Measurements from ENCODE around the gene NMNAT2. TPM values are rescaled to one million over a fixed set of nuclear protein-coding genes. Genes with fewer than 3 reads are reported as not detected.
"Not testable (repeated sequence)": the region's sequence is repeated elsewhere in the genome, so short reads cannot be mapped to it uniquely, and the experiment has no call there.

Gene NMNAT2
- total RNA-seq, 1 experiment from 2014 or later: 1.6 TPM

- DNase-seq: not testable (repeated sequence)
Observed at GRCh38 chr1:183273984-183274383, 144.2 kb downstream of the NMNAT2 start.

GRCh38 chr1:183273300-183273699, 144.9 kb downstream of the NMNAT2 start:
- no peak for DNase-seq
- Histone ChIP-seq H3K36me3 (replicated peaks; ENCODE audit: control insufficient read depth, insufficient read depth, low read length) (no peaks in the 10 kb centered on the region; the same call in 1 of the 2 replicates), H3K4me3 (ENCODE audit: insufficient read depth, low read depth, low read length) (no peak overlapping the region), H3K27me3 (ENCODE audit: control insufficient read depth, insufficient read depth, low read length) (no peaks in the 10 kb centered on the region; the same call in 1 of the 2 replicates)

More at GRCh38 chr1:183273984-183274383, 144.2 kb downstream of the NMNAT2 start:
- not testable (repeated sequence) for H3K4me3 ChIP-seq (ENCODE audit: insufficient read depth, low read depth, low read length); H3K36me3 ChIP-seq (replicated peaks; ENCODE audit: control insufficient read depth, insufficient read depth, low read length); H3K27me3 ChIP-seq (ENCODE audit: control insufficient read depth, insufficient read depth, low read length)

- no peaks in the 10 kb centered on the region; the same call in 1 of the 2 replicates for H3K27me3 ChIP-seq (ENCODE audit: control insufficient read depth, insufficient read depth, low read length)
- DNase-seq: no peak
- no peaks in the 10 kb centered on the region; the same call in 1 of the 2 replicates for H3K36me3 ChIP-seq (replicated peaks; ENCODE audit: control insufficient read depth, insufficient read depth, low read length)
- H3K4me3 ChIP-seq (ENCODE audit: insufficient read depth, low read depth, low read length): no peak overlapping the region
Observed at GRCh38 chr1:183272390-183272848, 145.8 kb downstream of the NMNAT2 start.

GRCh38 chr1:183270541-183271141, 147.5 kb downstream of the NMNAT2 start:
- no peak for DNase-seq
- Histone ChIP-seq H3K36me3 (replicated peaks; ENCODE audit: control insufficient read depth, insufficient read depth, low read length) (no peaks in the 10 kb centered on the region; the same call in 1 of the 2 replicates), H3K4me3 (ENCODE audit: insufficient read depth, low read depth, low read length) (no peak overlapping the region), H3K27me3 (ENCODE audit: control insufficient read depth, insufficient read depth, low read length) (no peaks in the 10 kb centered on the region; the same call in 1 of the 2 replicates)

- no peak overlapping the region for H3K4me3 ChIP-seq (ENCODE audit: insufficient read depth, low read depth, low read length)
- H3K27me3 ChIP-seq (ENCODE audit: control insufficient read depth, insufficient read depth, low read length): no peaks in the 10 kb centered on the region; the same call in 1 of the 2 replicates
- no peaks in the 10 kb centered on the region; the same call in 1 of the 2 replicates for H3K36me3 ChIP-seq (replicated peaks; ENCODE audit: control insufficient read depth, insufficient read depth, low read length)
- DNase-seq: no peak
Observed at GRCh38 chr1:183267646-183268431, 150.3 kb downstream of the NMNAT2 start.

- no peak for DNase-seq
- Histone ChIP-seq H3K4me3 (ENCODE audit: insufficient read depth, low read depth, low read length) (no peak overlapping the region), H3K36me3 (replicated peaks; ENCODE audit: control insufficient read depth, insufficient read depth, low read length) (no peaks in the 10 kb centered on the region), H3K27me3 (ENCODE audit: control insufficient read depth, insufficient read depth, low read length) (no peaks in the 10 kb centered on the region)
Observed at GRCh38 chr1:183263886-183264602, 154.1 kb downstream of the NMNAT2 start.

GRCh38 chr1:183262628-183263200, 155.5 kb downstream of the NMNAT2 start:
- no peak for DNase-seq
- no peaks in the 10 kb centered on the region for H3K36me3 ChIP-seq (replicated peaks; ENCODE audit: control insufficient read depth, insufficient read depth, low read length)
- no peaks in the 10 kb centered on the region for H3K27me3 ChIP-seq (ENCODE audit: control insufficient read depth, insufficient read depth, low read length)
- H3K4me3 ChIP-seq (ENCODE audit: insufficient read depth, low read depth, low read length): no peak overlapping the region

GRCh38 chr1:183259924-183260323, 158.3 kb downstream of the NMNAT2 start:
- Histone ChIP-seq H3K27me3 (ENCODE audit: control insufficient read depth, insufficient read depth, low read length) (no peaks in the 10 kb centered on the region), H3K36me3 (replicated peaks; ENCODE audit: control insufficient read depth, insufficient read depth, low read length) (no peaks in the 10 kb centered on the region), H3K4me3 (ENCODE audit: insufficient read depth, low read depth, low read length) (no peak overlapping the region)
- peak; percentile 49 for DNase-seq

GRCh38 chr1:183255073-183255472, 163.1 kb downstream of the NMNAT2 start:
- Histone ChIP-seq H3K4me3 (ENCODE audit: insufficient read depth, low read depth, low read length) (no peak overlapping the region), H3K27me3 (ENCODE audit: control insufficient read depth, insufficient read depth, low read length) (no peaks in the 10 kb centered on the region; the same call in 1 of the 2 replicates), H3K36me3 (replicated peaks; ENCODE audit: control insufficient read depth, insufficient read depth, low read length) (no peaks in the 10 kb centered on the region)
- no peak for DNase-seq

- H3K27me3 ChIP-seq (ENCODE audit: control insufficient read depth, insufficient read depth, low read length): no peaks in the 10 kb centered on the region; the same call in 1 of the 2 replicates
- H3K4me3 ChIP-seq (ENCODE audit: insufficient read depth, low read depth, low read length): no peak overlapping the region
- DNase-seq: no peak
- H3K36me3 ChIP-seq (replicated peaks; ENCODE audit: control insufficient read depth, insufficient read depth, low read length): no peaks in the 10 kb centered on the region
Observed at GRCh38 chr1:183251959-183252450, 166.2 kb downstream of the NMNAT2 start.

GRCh38 chr1:183251101-183251958, 166.8 kb downstream of the NMNAT2 start:
- Histone ChIP-seq H3K27me3 (ENCODE audit: control insufficient read depth, insufficient read depth, low read length) (no peaks in the 10 kb centered on the region; the same call in 1 of the 2 replicates), H3K36me3 (replicated peaks; ENCODE audit: control insufficient read depth, insufficient read depth, low read length) (no peaks in the 10 kb centered on the region), H3K4me3 (ENCODE audit: insufficient read depth, low read depth, low read length) (no peak overlapping the region)
- no peak for DNase-seq

- no peak overlapping the region for H3K4me3 ChIP-seq (ENCODE audit: insufficient read depth, low read depth, low read length)
- no peaks in the 10 kb centered on the region for H3K36me3 ChIP-seq (replicated peaks; ENCODE audit: control insufficient read depth, insufficient read depth, low read length)
- H3K27me3 ChIP-seq (ENCODE audit: control insufficient read depth, insufficient read depth, low read length): no peaks in the 10 kb centered on the region; the same call in 1 of the 2 replicates
- no peak for DNase-seq
Observed at GRCh38 chr1:183249941-183250452, 168.2 kb downstream of the NMNAT2 start.

- DNase-seq: no peak
- Histone ChIP-seq H3K27me3 (ENCODE audit: control insufficient read depth, insufficient read depth, low read length) (no peaks in the 10 kb centered on the region; the same call in 1 of the 2 replicates), H3K36me3 (replicated peaks; ENCODE audit: control insufficient read depth, insufficient read depth, low read length) (no peaks in the 10 kb centered on the region), H3K4me3 (ENCODE audit: insufficient read depth, low read depth, low read length) (no peak overlapping the region)
Observed at GRCh38 chr1:183248989-183249691, 169.0 kb downstream of the NMNAT2 start.

All from H7 (cell line).